ENCODE data around the gene ASTN2. TPM values are rescaled to one million over a fixed set of nuclear protein-coding genes. Genes with fewer than 3 reads are reported as not detected.
"Not testable (repeated sequence)": the region's sequence is repeated elsewhere in the genome, so short reads cannot be mapped to it uniquely, and the experiment has no call there.

ASTN2 gene
- total and polyA plus RNA-seq, 12 donors = 1.9 to 11.1 (median 4.0) TPM

- intact Hi-C loops (cut with DNase I) = loop anchor here in 1 of 10 donors (5.0 kb wide), 1 partner anchor 283 kb away; no protein-coding TSS in a partner anchor
- Histone ChIP-seq H3K4me1 (no peaks in the 10 kb centered on the region), H3K9me3 (no peaks in the 10 kb centered on the region), H3K36me3 (no peaks in the 10 kb centered on the region), H3K4me3 (no peak overlapping the region), H3K27me3 (peaks cover 0 to 4% (median 0%) of the 10 kb centered on the region in 7 donors), H3K27ac (no peak overlapping the region)
- DNase-seq (no peak), ATAC-seq (no peak)
- no peak for TF ChIP-seq CTCF (IDR thresholded peaks at IDR 0.05)
Observed at GRCh38 chr9:116844621-116845020, 570.2 kb downstream of the ASTN2 start.

GRCh38 chr9:116843863-116844620, 570.8 kb downstream of the ASTN2 start:
- Histone ChIP-seq H3K4me1 (no peaks in the 10 kb centered on the region), H3K27me3 (peaks cover 0 to 4% (median 0%) of the 10 kb centered on the region in 7 donors), H3K27ac (no peak overlapping the region), H3K9me3 (no peaks in the 10 kb centered on the region), H3K36me3 (no peaks in the 10 kb centered on the region), H3K4me3 (no peak overlapping the region)
- ATAC-seq = no peak
- DNase-seq = no peak
- no peak for TF ChIP-seq CTCF (IDR thresholded peaks at IDR 0.05)
- intact Hi-C loops (cut with DNase I) = loop anchor here in 1 of 10 donors (5.0 kb wide), 1 partner anchor 283 kb away; no protein-coding TSS in a partner anchor
- WGBS, 2 donors = 52 to 61% methylated on average over 7 of the region's 7 CpGs

- no peaks in the 10 kb centered on the region for H3K9me3 ChIP-seq
- DNase-seq = no peak
- H3K27me3 ChIP-seq = peaks cover 0 to 4% (median 0%) of the 10 kb centered on the region in 7 donors
- H3K36me3 ChIP-seq = no peaks in the 10 kb centered on the region
- no peak for ATAC-seq
- 50 to 55% methylated on average over 6 of the region's 6 CpGs for WGBS, 2 donors
- TF ChIP-seq CTCF (IDR thresholded peaks at IDR 0.05) = no peak
- no peak overlapping the region for H3K4me3 ChIP-seq
- intact Hi-C loops (cut with DNase I) = loop anchor here in 1 of 10 donors (5.0 kb wide), 1 partner anchor 285 kb away; no protein-coding TSS in a partner anchor
- no peak overlapping the region for H3K27ac ChIP-seq
- no peaks in the 10 kb centered on the region for H3K4me1 ChIP-seq
Observed at GRCh38 chr9:116842658-116843057, 572.2 kb downstream of the ASTN2 start.

- H3K4me1 ChIP-seq; H3K27ac ChIP-seq; H3K36me3 ChIP-seq; H3K4me3 ChIP-seq; H3K9me3 ChIP-seq; ATAC-seq; DNase-seq; intact Hi-C loops (cut with DNase I): not testable (repeated sequence)
- WGBS, 2 donors = 77 to 84% methylated on average over 7 of the region's 7 CpGs
- peaks cover 0 to 22% (median 0%) of the 10 kb centered on the region in 7 donors for H3K27me3 ChIP-seq
Observed at GRCh38 chr9:116838468-116838867, 576.4 kb downstream of the ASTN2 start.
